ENCODE measurements around the gene RPL15. TPM values are rescaled to one million over a fixed set of nuclear protein-coding genes. Genes with fewer than 3 reads are reported as not detected.
A peak's percentile ranks its signal among the peaks of the same experiment; 100 is the strongest.

RPL15 gene
- total and polyA plus RNA-seq, 2 of the 13 experiments (the other 11 are each of a cell fraction or from before 2014, with no cell fraction given) = 1,297 to 3,693 TPM

GRCh38 chr3:23916886-23917678 is at the start of gene RPL15, which contains the start of gene NKIRAS1 (continued):
- TF ChIP-seq CHD4 (IDR thresholded peaks at IDR 0.05; ENCODE audit: borderline replicate concordance, low read length) (no peak), HDAC1 (CRISPR knock-in tag; IDR thresholded peaks at IDR 0.05) (peak; percentile 46), SMYD3 (CRISPR knock-in tag; IDR thresholded peaks at IDR 0.05) (no peak), AHR (CRISPR knock-in tag; IDR thresholded peaks at IDR 0.05) (peak; percentile 84; the same call in 1 of the 2 replicates), CREB3 (CRISPR knock-in tag; IDR thresholded peaks at IDR 0.05) (peak; percentile 14; the same call in 1 of the 2 replicates), ZNF207 (IDR thresholded peaks at IDR 0.05; ENCODE audit: borderline replicate concordance) (no peak), ZFP36L2 (CRISPR knock-in tag; IDR thresholded peaks at IDR 0.05) (0 out of 2 replicates have a peak, but pooled peaks have one; percentile 80), MXD1 (CRISPR knock-in tag; IDR thresholded peaks at IDR 0.05) (peak; percentile 59; the same call in 1 of the 2 replicates), SMARCE1 (IDR thresholded peaks at IDR 0.05; ENCODE audit: borderline replicate concordance) (no peak), CCAR2 (optimal IDR thresholded peaks at IDR 0.05; ENCODE audit: low read depth, low read length) (no peak), ZNF841 (CRISPR knock-in tag; IDR thresholded peaks at IDR 0.05; ENCODE audit: borderline replicate concordance) (no peak), ZNF737 (CRISPR knock-in tag; IDR thresholded peaks at IDR 0.05; ENCODE audit: borderline replicate concordance) (peak; percentile 85; the same call in 1 of the 2 replicates), TOPORS (CRISPR knock-in tag; IDR thresholded peaks at IDR 0.05) (no peak), ZFX (CRISPR knock-in tag; IDR thresholded peaks at IDR 0.05; ENCODE audit: low read depth) (peak; percentile 94), HMGXB3 (CRISPR knock-in tag; IDR thresholded peaks at IDR 0.05; ENCODE audit: borderline replicate concordance) (0 out of 2 replicates have a peak, but pooled peaks have one; percentile 76), SCMH1 (CRISPR knock-in tag; IDR thresholded peaks at IDR 0.05; ENCODE audit: borderline replicate concordance) (no peak), ZC3H4 (CRISPR knock-in tag; IDR thresholded peaks at IDR 0.05; ENCODE audit: borderline replicate concordance) (no peak; the same call in 1 of the 2 replicates), ZNF567 (CRISPR knock-in tag; IDR thresholded peaks at IDR 0.05; ENCODE audit: borderline replicate concordance) (peak; percentile 89), ARHGAP35 (CRISPR knock-in tag; IDR thresholded peaks at IDR 0.05; ENCODE audit: borderline replicate concordance) (no peak; the same call in 1 of the 2 replicates), RAD51 (IDR thresholded peaks at IDR 0.05; ENCODE audit: borderline replicate concordance) (no peak), ZNF292 (CRISPR knock-in tag; IDR thresholded peaks at IDR 0.05; ENCODE audit: borderline replicate concordance, low read depth) (no peak; the same call in 1 of the 2 replicates)
